ENCODE measurements around the gene SLC24A3. TPM values are rescaled to one million over a fixed set of nuclear protein-coding genes. Genes with fewer than 3 reads are reported as not detected.

Gene SLC24A3
- total RNA-seq, 1 experiment from 2014 or later, result 0.14 TPM

DNA sequence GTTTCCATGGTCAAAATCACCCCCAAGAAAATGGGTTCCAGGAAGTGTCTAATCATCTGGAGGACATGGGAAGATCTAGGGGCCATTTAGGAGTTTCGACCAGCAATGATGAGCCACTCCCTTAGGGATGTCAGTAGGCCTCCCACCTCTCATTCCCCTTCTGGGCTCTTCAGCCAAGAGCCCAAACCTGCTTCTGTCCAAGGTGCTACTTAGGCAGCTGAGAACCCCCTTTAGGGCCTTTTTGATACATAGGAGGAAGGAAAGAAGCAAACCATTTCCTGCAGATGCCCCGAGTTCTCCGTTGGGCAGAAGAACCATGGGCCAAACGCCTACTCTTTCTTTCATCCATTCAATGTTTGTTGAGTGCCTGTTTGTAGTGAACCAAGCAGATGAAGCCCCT is 404.2 kb downstream of the SLC24A3 start:
- Mint-ChIP-seq H3K4me1 (ENCODE audit: low read depth, unreplicated experiment) (peaks cover 20% of the 10 kb centered on the region), H3K27me3 (ENCODE audit: insufficient read depth, unreplicated experiment) (peaks cover 14% of the 10 kb centered on the region), H3K27ac (ENCODE audit: unreplicated experiment) (no peak overlapping the region), H3K4me3 (ENCODE audit: unreplicated experiment) (no peak overlapping the region), H3K36me3 (ENCODE audit: insufficient read depth, unreplicated experiment) (no peaks in the 10 kb centered on the region), H3K9me3 (ENCODE audit: unreplicated experiment) (no peaks in the 10 kb centered on the region)
- Histone ChIP-seq H3K36me3 (ENCODE audit: control insufficient read depth, insufficient read depth, low read length) (no peaks in the 10 kb centered on the region), H3K4me3 (ENCODE audit: low read depth, low read length) (no peak overlapping the region), H3K4me1 (peaks cover 14% of the 10 kb centered on the region), H3K9me3 (no peaks in the 10 kb centered on the region), H3K27me3 (replicated peaks; ENCODE audit: control insufficient read depth, insufficient read depth, low read length) (no peaks in the 10 kb centered on the region)
- intact Hi-C loops (cut with micrococcal nuclease; ENCODE audit: unreplicated experiment), result no loop called here
- TF ChIP-seq, protein P1, sequence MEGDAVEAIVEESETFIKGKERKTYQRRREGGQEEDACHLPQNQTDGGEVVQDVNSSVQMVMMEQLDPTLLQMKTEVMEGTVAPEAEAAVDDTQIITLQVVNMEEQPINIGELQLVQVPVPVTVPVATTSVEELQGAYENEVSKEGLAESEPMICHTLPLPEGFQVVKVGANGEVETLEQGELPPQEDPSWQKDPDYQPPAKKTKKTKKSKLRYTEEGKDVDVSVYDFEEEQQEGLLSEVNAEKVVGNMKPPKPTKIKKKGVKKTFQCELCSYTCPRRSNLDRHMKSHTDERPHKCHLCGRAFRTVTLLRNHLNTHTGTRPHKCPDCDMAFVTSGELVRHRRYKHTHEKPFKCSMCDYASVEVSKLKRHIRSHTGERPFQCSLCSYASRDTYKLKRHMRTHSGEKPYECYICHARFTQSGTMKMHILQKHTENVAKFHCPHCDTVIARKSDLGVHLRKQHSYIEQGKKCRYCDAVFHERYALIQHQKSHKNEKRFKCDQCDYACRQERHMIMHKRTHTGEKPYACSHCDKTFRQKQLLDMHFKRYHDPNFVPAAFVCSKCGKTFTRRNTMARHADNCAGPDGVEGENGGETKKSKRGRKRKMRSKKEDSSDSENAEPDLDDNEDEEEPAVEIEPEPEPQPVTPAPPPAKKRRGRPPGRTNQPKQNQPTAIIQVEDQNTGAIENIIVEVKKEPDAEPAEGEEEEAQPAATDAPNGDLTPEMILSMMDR (IDR thresholded peaks at IDR 0.05; ENCODE audit: insufficient read depth in 1 of 2, low read depth in 1 of 2, low read length in 1 of 2, severe bottlenecking in 1 of 2, unreplicated experiment in 1 of 2), result no peak
- no TSS peak for BruUV-seq (replicated peaks)
- DNase-seq, result no peak
- POLR2A ChIA-PET, result no interaction called here
- CTCF ChIA-PET, result no interaction called here

DNA sequence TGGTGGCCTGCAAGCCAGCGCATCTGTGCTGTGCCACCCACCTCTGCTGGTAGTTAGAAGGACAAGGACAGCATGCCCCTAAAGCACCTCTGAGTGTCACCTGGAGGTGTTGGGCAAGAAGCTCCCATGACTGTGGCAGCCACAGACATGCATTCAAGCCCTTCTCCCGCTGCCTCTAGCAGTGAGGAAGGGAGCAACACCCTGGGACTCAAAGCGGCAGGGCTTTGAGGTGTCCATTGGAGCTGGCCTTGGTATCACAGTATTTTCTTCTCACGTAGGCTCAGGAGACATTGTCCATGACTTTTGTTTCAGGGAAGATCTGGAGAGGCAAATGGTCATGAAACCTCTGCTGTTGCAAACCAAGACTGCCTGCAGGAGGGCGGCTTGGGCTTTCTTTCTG is 404.8 kb downstream of the SLC24A3 start:
- no peaks in the 10 kb centered on the region for H3K36me3 ChIP-seq (ENCODE audit: control insufficient read depth, insufficient read depth, low read length)
- TF ChIP-seq, protein P1 (IDR thresholded peaks at IDR 0.05; ENCODE audit: insufficient read depth in 1 of 2, low read depth in 1 of 2, low read length in 1 of 2, severe bottlenecking in 1 of 2, unreplicated experiment in 1 of 2), result no peak
- no peaks in the 10 kb centered on the region for H3K36me3 Mint-ChIP-seq (ENCODE audit: insufficient read depth, unreplicated experiment)
- CTCF ChIA-PET, result interaction anchor here (0.5 kb wide), 1 partner anchor 17 kb away, joined by 3 read pairs; no protein-coding TSS in a partner anchor
- H3K4me1 Mint-ChIP-seq (ENCODE audit: low read depth, unreplicated experiment), result peaks cover 26% of the 10 kb centered on the region
- DNase-seq, result no peak
- POLR2A ChIA-PET, result no interaction called here
- intact Hi-C loops (cut with micrococcal nuclease; ENCODE audit: unreplicated experiment), result no loop called here
- no peak overlapping the region for H3K4me3 Mint-ChIP-seq (ENCODE audit: unreplicated experiment)
- H3K9me3 ChIP-seq, result no peaks in the 10 kb centered on the region
- no peak overlapping the region for H3K27ac Mint-ChIP-seq (ENCODE audit: unreplicated experiment)
- H3K27me3 Mint-ChIP-seq (ENCODE audit: insufficient read depth, unreplicated experiment), result peaks cover 9% of the 10 kb centered on the region
- H3K4me3 ChIP-seq (ENCODE audit: low read depth, low read length), result no peak overlapping the region
- H3K27me3 ChIP-seq (replicated peaks; ENCODE audit: control insufficient read depth, insufficient read depth, low read length), result no peaks in the 10 kb centered on the region
- H3K9me3 Mint-ChIP-seq (ENCODE audit: unreplicated experiment), result no peaks in the 10 kb centered on the region
- BruUV-seq (replicated peaks), result no TSS peak
- peaks cover 14% of the 10 kb centered on the region for H3K4me1 ChIP-seq

DNA sequence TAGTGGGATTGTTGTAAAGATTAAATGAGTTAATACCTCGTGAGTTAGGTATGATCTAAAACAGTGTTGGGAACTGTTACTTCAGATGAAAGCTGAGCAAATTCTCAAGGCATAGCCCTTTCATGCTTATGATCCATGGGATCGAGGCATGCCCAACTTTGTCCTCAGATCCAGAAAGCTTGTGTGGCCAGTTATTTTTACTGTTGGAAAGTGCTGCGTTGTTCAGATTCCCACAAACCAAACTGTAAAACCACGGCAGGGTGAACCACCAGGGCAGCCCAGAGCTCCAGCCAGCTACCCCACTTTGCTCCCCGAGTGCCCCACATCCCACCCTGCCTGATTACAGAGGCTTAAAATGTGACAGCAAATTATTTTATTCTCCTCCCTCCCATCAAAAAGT is 406.3 kb downstream of the SLC24A3 start:
- BruUV-seq (replicated peaks), result no TSS peak
- Histone ChIP-seq H3K4me3 (ENCODE audit: low read depth, low read length) (no peak overlapping the region), H3K27me3 (replicated peaks; ENCODE audit: control insufficient read depth, insufficient read depth, low read length) (no peaks in the 10 kb centered on the region), H3K4me1 (peaks cover 14% of the 10 kb centered on the region), H3K36me3 (ENCODE audit: control insufficient read depth, insufficient read depth, low read length) (no peaks in the 10 kb centered on the region), H3K9me3 (no peaks in the 10 kb centered on the region)
- Mint-ChIP-seq H3K9me3 (ENCODE audit: unreplicated experiment) (no peaks in the 10 kb centered on the region), H3K4me3 (ENCODE audit: unreplicated experiment) (no peak overlapping the region), H3K4me1 (ENCODE audit: low read depth, unreplicated experiment) (peaks cover 26% of the 10 kb centered on the region), H3K27me3 (ENCODE audit: insufficient read depth, unreplicated experiment) (no peaks in the 10 kb centered on the region), H3K36me3 (ENCODE audit: insufficient read depth, unreplicated experiment) (no peaks in the 10 kb centered on the region), H3K27ac (ENCODE audit: unreplicated experiment) (no peak overlapping the region)
- TF ChIP-seq, protein P1 (IDR thresholded peaks at IDR 0.05; ENCODE audit: insufficient read depth in 1 of 2, low read depth in 1 of 2, low read length in 1 of 2, severe bottlenecking in 1 of 2, unreplicated experiment in 1 of 2), result no peak
- DNase-seq, result no peak
- intact Hi-C loops (cut with micrococcal nuclease; ENCODE audit: unreplicated experiment), result no loop called here
- ChIA-PET POLR2A (no interaction called here), CTCF (interaction anchor here (1.1 kb wide), 1 partner anchor 10 kb away, joined by 5 read pairs; no protein-coding TSS in a partner anchor)
